ENCODE results near the gene PDE4D.
"Not testable (repeated sequence)": the region's sequence is repeated elsewhere in the genome, so short reads cannot be mapped to it uniquely, and the experiment has no call there.

Gene PDE4D

GRCh38 chr5:59575648-59576445, 317.7 kb downstream of the PDE4D start:
- FAIRE-seq = no peak

GRCh38 chr5:59573509-59573908, 320.0 kb downstream of the PDE4D start:
- not testable (repeated sequence) for FAIRE-seq

- no peak for FAIRE-seq
Measured at GRCh38 chr5:59571067-59571466, 322.5 kb downstream of the PDE4D start.

GRCh38 chr5:59569608-59570334, 323.8 kb downstream of the PDE4D start:
- FAIRE-seq = no peak

GRCh38 chr5:59569158-59569557, 324.4 kb downstream of the PDE4D start:
- no peak for FAIRE-seq

- no peak for FAIRE-seq
Measured at GRCh38 chr5:59568161-59568560, 325.4 kb downstream of the PDE4D start.

- FAIRE-seq = no peak
Measured at GRCh38 chr5:59565551-59565950, 328.0 kb downstream of the PDE4D start.

GRCh38 chr5:59564895-59565294, 328.6 kb downstream of the PDE4D start:
- no peak for FAIRE-seq

GRCh38 chr5:59562756-59563389, 330.7 kb downstream of the PDE4D start:
- FAIRE-seq = no peak

GRCh38 chr5:59560553-59560952, 333.0 kb downstream of the PDE4D start:
- FAIRE-seq = no peak

GRCh38 chr5:59559847-59560246, 333.7 kb downstream of the PDE4D start:
- FAIRE-seq = no peak

GRCh38 chr5:59559323-59559722, 334.2 kb downstream of the PDE4D start:
- FAIRE-seq = no peak

GRCh38 chr5:59558501-59558900, 335.0 kb downstream of the PDE4D start:
- FAIRE-seq = no peak

GRCh38 chr5:59557572-59557971, 336.0 kb downstream of the PDE4D start:
- no peak for FAIRE-seq

- no peak for FAIRE-seq
Measured at GRCh38 chr5:59555596-59555995, 337.9 kb downstream of the PDE4D start.

GRCh38 chr5:59554501-59554900, 339.0 kb downstream of the PDE4D start:
- no peak for FAIRE-seq

GRCh38 chr5:59553992-59554391, 339.5 kb downstream of the PDE4D start:
- no peak for FAIRE-seq

- no peak for FAIRE-seq
Measured at GRCh38 chr5:59548807-59549357, 344.6 kb downstream of the PDE4D start.

- no peak for FAIRE-seq
Measured at GRCh38 chr5:59547731-59548130, 345.8 kb downstream of the PDE4D start.

- FAIRE-seq = no peak
Measured at GRCh38 chr5:59544573-59544972, 349.0 kb downstream of the PDE4D start.

GRCh38 chr5:59543821-59544442, 349.6 kb downstream of the PDE4D start:
- FAIRE-seq = no peak

GRCh38 chr5:59542851-59543820, 350.4 kb downstream of the PDE4D start:
- no peak for FAIRE-seq

Data from TTC549 (cell line).